ENCODE data around the gene SNRNP27.
A peak's percentile ranks its signal among the peaks of the same experiment; 100 is the strongest.
"Not testable (repeated sequence)": the region's sequence is repeated elsewhere in the genome, so short reads cannot be mapped to it uniquely, and the experiment has no call there.

SNRNP27 gene

GRCh38 chr2:69893684-69894551 lies at the start of gene SNRNP27:
TSS of gene SNRNP27 (plus strand) at chr2:69893956. CDS start at chr2:69893985, 29 bp downstream.
- peak; percentile 73 for DNase-seq (ENCODE audit: low read depth, low spot score)

- no peak for DNase-seq (ENCODE audit: low read depth, low spot score)
Observed at GRCh38 chr2:69843993-69844392, 49.8 kb upstream of the SNRNP27 start.

GRCh38 chr2:69844560-69844959 lies 49.2 kb upstream of the SNRNP27 start:
- no peak for DNase-seq (ENCODE audit: low read depth, low spot score)

GRCh38 chr2:69846182-69847067 lies 47.3 kb upstream of the SNRNP27 start:
- DNase-seq (ENCODE audit: low read depth, low spot score): no peak

GRCh38 chr2:69847068-69847828 lies 46.5 kb upstream of the SNRNP27 start:
- DNase-seq (ENCODE audit: low read depth, low spot score): no peak

GRCh38 chr2:69848186-69848790 lies 45.5 kb upstream of the SNRNP27 start:
- DNase-seq (ENCODE audit: low read depth, low spot score): no peak

GRCh38 chr2:69858261-69858660 lies 35.5 kb upstream of the SNRNP27 start:
- no peak for DNase-seq (ENCODE audit: low read depth, low spot score)

GRCh38 chr2:69863298-69863697 lies 30.5 kb upstream of the SNRNP27 start:
- no peak for DNase-seq (ENCODE audit: low read depth, low spot score)

- DNase-seq (ENCODE audit: low read depth, low spot score): no peak
Observed at GRCh38 chr2:69888451-69888850, 5.3 kb upstream of the SNRNP27 start.

- no peak for DNase-seq (ENCODE audit: low read depth, low spot score)
Observed at GRCh38 chr2:69889302-69889701, 4.5 kb upstream of the SNRNP27 start.

GRCh38 chr2:69890881-69891280 lies 2.9 kb upstream of the SNRNP27 start:
- no peak for DNase-seq (ENCODE audit: low read depth, low spot score)

- DNase-seq (ENCODE audit: low read depth, low spot score): not testable (repeated sequence)
Observed at GRCh38 chr2:69892838-69893424, 825 bp upstream of the SNRNP27 start.

GRCh38 chr2:69894737-69895136 lies 981 bp downstream of the SNRNP27 start:
- DNase-seq (ENCODE audit: low read depth, low spot score): not testable (repeated sequence)

- no peak for DNase-seq (ENCODE audit: low read depth, low spot score)
Observed at GRCh38 chr2:69902213-69902922, 8.6 kb downstream of the SNRNP27 start.

- DNase-seq (ENCODE audit: low read depth, low spot score): no peak
Observed at GRCh38 chr2:69907216-69907615, 13.5 kb downstream of the SNRNP27 start.

GRCh38 chr2:69911985-69912563 lies 18.3 kb downstream of the SNRNP27 start:
- DNase-seq (ENCODE audit: low read depth, low spot score): no peak

GRCh38 chr2:69914164-69914949 lies 20.6 kb downstream of the SNRNP27 start:
- peak; percentile 100 for DNase-seq (ENCODE audit: low read depth, low spot score)

- DNase-seq (ENCODE audit: low read depth, low spot score): no peak
Observed at GRCh38 chr2:69914950-69915945, 21.5 kb downstream of the SNRNP27 start, which contains the start of gene MXD1. TSS of gene MXD1 (plus strand) at chr2:69915109. CDS start at chr2:69915331, 222 bp downstream.
